SK-N-SH treated with all-trans-retinoic acid at 6 μM for 48 hours (cell line): Measurements from ENCODE around the gene RAD51C.

ENCODE experiments used
- CSDC2 ChIP-seq: fragments of 250-450 bp; sonication (Bioruptor Pico); IDR thresholded peaks from 2 replicates; pipeline ENCODE4 v1.5.0; 2020; ENCODE audit warnings: mild to moderate bottlenecking, moderate library complexity
- CSRNP3 ChIP-seq: fragments of 250-450 bp; sonication (Bioruptor Pico); IDR thresholded peaks from 2 replicates; pipeline ENCODE4 v1.5.1; 2021; ENCODE audit warnings: mild to moderate bottlenecking, moderate library complexity
- ESRRG ChIP-seq: fragments of 250-450 bp; sonication (Bioruptor Pico); IDR thresholded peaks from 2 replicates; pipeline ENCODE4 v1.6.1; 2021; ENCODE audit warnings: mild to moderate bottlenecking
- OSR1 ChIP-seq: fragments of 250-450 bp; sonication (Bioruptor Pico); IDR thresholded peaks from 2 replicates; pipeline ENCODE4 v1.8.0; 2022; ENCODE audit warnings: moderate library complexity, mild to moderate bottlenecking, inconsistent platforms
- PATZ1 ChIP-seq: fragments of 250-450 bp; sonication (Bioruptor Pico); IDR thresholded peaks from 2 replicates; pipeline ENCODE4 v1.8.0; 2020; ENCODE audit warnings: mild to moderate bottlenecking, moderate library complexity, borderline replicate concordance
- PPARA ChIP-seq: fragments of 250-450 bp; sonication (Bioruptor Pico); IDR thresholded peaks from 2 replicates; pipeline ENCODE4 v1.5.0; 2020; ENCODE audit warnings: mild to moderate bottlenecking, borderline replicate concordance
- RARB ChIP-seq: fragments of 250-450 bp; sonication (Bioruptor Pico); IDR thresholded peaks from 2 replicates; pipeline ENCODE4 v1.8.0; 2021; ENCODE audit warnings: mild to moderate bottlenecking, moderate library complexity
- SNAI2 ChIP-seq: fragments of 250-450 bp; sonication (Bioruptor Pico); IDR thresholded peaks from 2 replicates; pipeline ENCODE4 v1.5.0; 2020; ENCODE audit warnings: mild to moderate bottlenecking, moderate library complexity
- TCF4 ChIP-seq: fragments of 250-450 bp; sonication (Bioruptor Pico); IDR thresholded peaks from 2 replicates; pipeline ENCODE4 v1.8.0; 2021; ENCODE audit warnings: mild to moderate bottlenecking, moderate library complexity, borderline replicate concordance
- ZC3H10 ChIP-seq: fragments of 250-450 bp; sonication (Bioruptor Pico); IDR thresholded peaks from 2 replicates; pipeline ENCODE4 v1.5.1; 2021; ENCODE audit warnings: mild to moderate bottlenecking, moderate library complexity
- ZFP30 ChIP-seq: fragments of 450-650 bp; formaldehyde crosslinking; IDR thresholded peaks from 2 replicates; pipeline ENCODE4 v1.5.0; 2022; ENCODE audit warnings: mild to moderate bottlenecking, moderate library complexity
- ZNF565 ChIP-seq: fragments of 450-650 bp; formaldehyde crosslinking; conservative IDR thresholded peaks from 2 replicates; pipeline ENCODE4 v1.5.0; 2020; ENCODE audit warnings: low read depth, mild to moderate bottlenecking, moderate library complexity
- ZNF8 ChIP-seq: fragments of 450-650 bp; formaldehyde crosslinking; IDR thresholded peaks from 2 replicates; pipeline ENCODE4 v1.5.0; 2020; ENCODE audit warnings: mild to moderate bottlenecking, moderate library complexity

- TF ChIP-seq CSDC2 (CRISPR knock-in tag) (no peak), ZFP30 (CRISPR knock-in tag) (no peak), PATZ1 (no peak), PPARA (no peak), OSR1 (CRISPR knock-in tag) (no peak), RARB (CRISPR knock-in tag) (no peak), TCF4 (CRISPR knock-in tag) (no peak), CSRNP3 (CRISPR knock-in tag) (no peak), ESRRG (CRISPR knock-in tag) (no peak), ZNF8 (CRISPR knock-in tag) (no peak), ZNF565 (CRISPR knock-in tag) (no peak), ZC3H10 (CRISPR knock-in tag) (no peak), SNAI2 (CRISPR knock-in tag) (no peak)
These were observed 11.5 kb downstream of the RAD51C start for GRCh38 chr17:58703916-58704286.
